Ascending aorta (tissue), 2 donors: ENCODE measurements around the gene CASQ1. TPM values are rescaled to one million over a fixed set of nuclear protein-coding genes. Genes with fewer than 3 reads are reported as not detected.
A peak's percentile ranks its signal among the peaks of the same experiment; 100 is the strongest.

Experiments used
- DNase-seq, 2 donors: peaks; one replicate each; pipeline ENCODE4 v3.0.0-alpha.2; 2019; ENCODE audit warnings: low spot score in 2 of 2
- H3K27ac ChIP-seq, 2 donors: fragments of 200-600 bp; sonication (generic); one replicate each; pipeline ENCODE4 v1.5.1; 2016 to 2017; ENCODE audit warnings: mild to moderate bottlenecking in 1 of 2
- H3K27me3 ChIP-seq: fragments of 200-600 bp; sonication (generic); one replicate; pipeline ENCODE4 v1.5.1; 2017
- H3K36me3 ChIP-seq, 2 donors: fragments of 200-600 bp; sonication (generic); one replicate each; pipeline ENCODE4 v1.5.1; 2016
- H3K4me1 ChIP-seq, 2 donors: fragments of 200-600 bp; sonication (generic); one replicate each; pipeline ENCODE4 v1.5.1; 2016 to 2017; ENCODE audit warnings: mild to moderate bottlenecking in 1 of 2
- H3K4me3 ChIP-seq, 2 donors: fragments of 200-600 bp; sonication (generic); one replicate each; pipeline ENCODE4 v1.5.1; 2016 to 2017; ENCODE audit warnings: mild to moderate bottlenecking in 1 of 2
- H3K9me3 ChIP-seq, 2 donors: fragments of 200-600 bp; sonication (generic); one replicate each; pipeline ENCODE4 v1.5.1; 2016
- intact Hi-C: fragments of 100-400 bp; cut with DNase I; formaldehyde crosslinking; loops from one replicate; pipeline ENCODE4 v1.15.1; 2023
- total RNA-seq: library from RNA; depleted of rRNA; stranded (reverse); fragments of >200 nt; gene quantifications from one replicate; pipeline ENCODE4 v1.1.0, GENCODE V29; 2016
- TF ChIP-seq, protein P1 (sequence below), 3 experiments: fragments of 200-600 bp in 2 of 3; fragments of 450-650 bp in 1 of 3; sonication (generic) in 2 of 3; IDR thresholded peaks; one replicate each; pipeline ENCODE4 v1.5.1; 2016 to 2019; ENCODE audit warnings: antibody characterized with exemption in 3 of 3, mild to moderate bottlenecking in 1 of 3, moderate library complexity in 1 of 3

CASQ1 gene
- total RNA-seq, 1 donor from 2014 or later: not detected

DNA sequence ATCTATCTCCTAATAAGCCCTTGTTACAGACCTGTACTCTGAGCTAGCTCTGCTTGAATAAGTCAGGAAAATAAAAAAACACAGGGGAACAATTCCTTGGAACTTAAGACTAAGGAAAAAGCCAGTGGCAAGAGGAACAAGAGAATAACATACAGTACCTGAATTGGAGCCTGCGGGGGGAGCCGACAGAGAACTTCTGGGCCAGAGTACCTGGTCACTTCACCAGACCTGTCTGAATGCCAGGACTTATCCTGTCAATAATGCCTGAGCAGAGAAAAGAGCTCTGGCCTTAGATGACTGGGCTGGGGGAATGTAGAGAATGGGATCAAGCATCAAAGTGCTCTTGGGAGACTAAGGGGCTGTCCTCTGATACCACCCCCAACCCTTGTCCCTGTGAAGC, 29.9 kb downstream of the CASQ1 start:
- TF ChIP-seq, protein P1, sequence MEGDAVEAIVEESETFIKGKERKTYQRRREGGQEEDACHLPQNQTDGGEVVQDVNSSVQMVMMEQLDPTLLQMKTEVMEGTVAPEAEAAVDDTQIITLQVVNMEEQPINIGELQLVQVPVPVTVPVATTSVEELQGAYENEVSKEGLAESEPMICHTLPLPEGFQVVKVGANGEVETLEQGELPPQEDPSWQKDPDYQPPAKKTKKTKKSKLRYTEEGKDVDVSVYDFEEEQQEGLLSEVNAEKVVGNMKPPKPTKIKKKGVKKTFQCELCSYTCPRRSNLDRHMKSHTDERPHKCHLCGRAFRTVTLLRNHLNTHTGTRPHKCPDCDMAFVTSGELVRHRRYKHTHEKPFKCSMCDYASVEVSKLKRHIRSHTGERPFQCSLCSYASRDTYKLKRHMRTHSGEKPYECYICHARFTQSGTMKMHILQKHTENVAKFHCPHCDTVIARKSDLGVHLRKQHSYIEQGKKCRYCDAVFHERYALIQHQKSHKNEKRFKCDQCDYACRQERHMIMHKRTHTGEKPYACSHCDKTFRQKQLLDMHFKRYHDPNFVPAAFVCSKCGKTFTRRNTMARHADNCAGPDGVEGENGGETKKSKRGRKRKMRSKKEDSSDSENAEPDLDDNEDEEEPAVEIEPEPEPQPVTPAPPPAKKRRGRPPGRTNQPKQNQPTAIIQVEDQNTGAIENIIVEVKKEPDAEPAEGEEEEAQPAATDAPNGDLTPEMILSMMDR (IDR thresholded peaks at IDR 0.05): no peak
- DNase-seq: no peak
- intact Hi-C loops: loop anchor here (2.0 kb wide), 1 partner anchor 74 kb away; no protein-coding TSS in a partner anchor
- Histone ChIP-seq H3K4me1 (peaks cover 0 to 21% of the 10 kb centered on the region in 2 donors), H3K4me3 (no peak overlapping the region), H3K27ac (peak overlapping the region; percentile 79 to 89), H3K36me3 (peaks cover 48 to 74% of the 10 kb centered on the region in 2 donors), H3K9me3 (no peaks in the 10 kb centered on the region), H3K27me3 (no peaks in the 10 kb centered on the region)

DNA sequence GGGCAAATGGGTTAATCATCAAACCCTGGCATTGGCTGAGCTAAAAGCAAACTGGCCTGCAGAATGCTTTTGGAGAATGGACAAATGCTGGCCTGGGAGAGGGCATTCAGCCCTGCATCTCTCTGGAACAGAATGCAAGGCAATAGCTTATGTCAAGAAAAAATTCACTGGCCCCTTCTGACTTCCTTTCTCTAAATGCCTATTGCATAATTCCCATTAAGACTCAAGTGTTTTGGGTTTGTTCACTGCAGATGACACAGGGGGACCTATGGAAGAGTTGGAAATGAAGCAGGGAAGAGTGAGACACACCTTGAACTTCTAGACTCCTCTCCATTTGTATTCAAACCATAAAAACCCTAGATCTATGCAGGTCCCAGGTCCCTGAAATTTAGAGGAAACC, 30.7 kb downstream of the CASQ1 start:
- TF ChIP-seq, protein P1 (IDR thresholded peaks at IDR 0.05): no peak
- H3K27ac ChIP-seq: no peak overlapping the region
- H3K27me3 ChIP-seq: no peaks in the 10 kb centered on the region
- intact Hi-C loops: loop anchor here (2.0 kb wide), 1 partner anchor 74 kb away; no protein-coding TSS in a partner anchor
- H3K4me1 ChIP-seq: peaks cover 0 to 21% of the 10 kb centered on the region in 2 donors
- no peak overlapping the region for H3K4me3 ChIP-seq
- H3K9me3 ChIP-seq: no peaks in the 10 kb centered on the region
- DNase-seq: no peak
- peaks cover 48 to 74% of the 10 kb centered on the region in 2 donors for H3K36me3 ChIP-seq

DNA sequence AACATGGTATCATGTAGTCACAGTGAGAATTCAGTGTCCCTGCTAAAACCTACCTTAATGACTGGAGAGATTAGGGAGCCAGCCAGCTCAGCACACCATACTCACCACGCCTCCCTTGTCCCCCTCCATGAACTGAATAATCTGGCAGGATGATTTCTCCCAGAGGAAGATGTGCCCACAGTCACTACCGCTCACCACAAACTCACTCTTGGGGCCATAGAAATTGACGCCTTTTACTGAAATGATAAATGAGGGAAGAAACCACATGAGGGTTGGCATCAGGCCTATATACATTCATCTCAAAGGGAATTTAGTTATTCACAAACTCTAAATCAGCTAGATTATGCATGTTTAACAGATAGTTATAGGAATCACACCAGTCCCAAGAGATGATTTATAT, 32.2 kb downstream of the CASQ1 start:
- Histone ChIP-seq H3K27me3 (no peaks in the 10 kb centered on the region), H3K4me1 (peaks cover 0 to 16% of the 10 kb centered on the region in 2 donors), H3K4me3 (no peak overlapping the region), H3K36me3 (peaks cover 59 to 80% of the 10 kb centered on the region in 2 donors), H3K9me3 (no peaks in the 10 kb centered on the region), H3K27ac (no peak overlapping the region)
- intact Hi-C loops: no loop called here
- TF ChIP-seq, protein P1 (IDR thresholded peaks at IDR 0.05): no peak
- no peak for DNase-seq

DNA sequence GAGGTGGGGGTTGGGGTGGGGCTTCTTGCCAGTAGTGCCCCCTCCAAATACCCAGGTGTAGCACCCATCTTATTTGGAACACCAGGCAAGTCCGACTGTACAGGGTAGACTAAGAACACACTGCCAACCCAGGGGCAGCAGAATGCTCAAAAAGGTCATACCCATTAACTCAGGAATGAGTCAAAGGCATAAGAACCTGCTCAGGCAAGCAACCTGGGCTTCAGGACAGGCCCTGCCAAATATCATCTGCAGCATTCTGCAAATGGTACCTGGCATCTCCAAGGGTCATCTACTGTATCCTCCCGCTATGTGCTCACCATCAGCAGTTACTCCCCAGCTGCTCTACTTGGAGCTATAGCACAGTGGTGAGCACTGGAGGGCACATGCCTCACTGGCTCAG, 34.2 kb downstream of the CASQ1 start:
- DNase-seq: no peak
- H3K27ac ChIP-seq: no peak overlapping the region
- H3K4me1 ChIP-seq: no peaks in the 10 kb centered on the region
- H3K27me3 ChIP-seq: no peaks in the 10 kb centered on the region
- intact Hi-C loops: no loop called here
- TF ChIP-seq, protein P1 (IDR thresholded peaks at IDR 0.05): no peak
- H3K4me3 ChIP-seq: no peak overlapping the region
- H3K36me3 ChIP-seq: peaks cover 75 to 91% of the 10 kb centered on the region in 2 donors
- no peaks in the 10 kb centered on the region for H3K9me3 ChIP-seq

DNA sequence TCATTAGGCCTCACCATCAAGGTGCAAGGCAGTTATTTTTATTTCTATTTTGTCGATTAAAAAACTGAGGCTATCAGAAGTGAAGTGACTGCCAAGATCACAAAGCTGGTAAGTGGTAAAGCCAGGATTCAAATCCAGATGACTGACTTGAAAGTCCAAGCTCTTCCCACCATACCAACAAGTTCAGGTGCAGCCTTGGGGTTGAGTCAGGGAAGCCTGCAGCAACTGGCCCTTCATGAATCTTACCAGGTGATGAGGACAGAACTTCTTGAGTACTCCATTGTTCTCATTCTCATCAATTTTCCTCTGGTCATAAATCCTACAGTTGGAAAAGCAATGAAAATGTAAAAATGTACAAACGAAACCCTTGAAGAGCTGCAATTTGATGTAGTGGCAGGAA, 35.0 kb downstream of the CASQ1 start:
- intact Hi-C loops: no loop called here
- H3K4me3 ChIP-seq: no peak overlapping the region
- no peak overlapping the region for H3K27ac ChIP-seq
- H3K9me3 ChIP-seq: no peaks in the 10 kb centered on the region
- TF ChIP-seq, protein P1 (IDR thresholded peaks at IDR 0.05): no peak
- H3K4me1 ChIP-seq: no peaks in the 10 kb centered on the region
- H3K36me3 ChIP-seq: peaks cover 82 to 98% of the 10 kb centered on the region in 2 donors
- DNase-seq: no peak
- H3K27me3 ChIP-seq: no peaks in the 10 kb centered on the region

DNA sequence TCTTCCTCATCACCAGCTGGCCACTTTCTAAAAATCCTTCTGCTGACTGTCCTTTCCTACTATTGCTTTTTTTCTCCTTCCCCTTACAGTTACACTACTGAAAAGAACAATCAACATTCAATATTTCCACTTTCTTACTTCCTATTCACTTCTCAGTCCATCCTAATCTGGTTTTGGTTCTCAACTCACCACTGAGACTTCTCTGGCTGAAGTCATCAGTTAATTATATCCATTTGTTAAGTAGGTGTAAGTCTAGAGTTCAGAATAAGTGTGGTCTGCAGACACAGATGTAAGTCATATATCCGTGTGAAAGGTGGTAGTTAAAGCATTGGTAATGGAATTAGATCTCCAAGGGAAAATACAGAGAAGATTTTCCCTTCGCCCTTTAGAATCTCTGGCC, 36.2 kb downstream of the CASQ1 start:
- peaks cover 88 to 98% of the 10 kb centered on the region in 2 donors for H3K36me3 ChIP-seq
- TF ChIP-seq, protein P1 (IDR thresholded peaks at IDR 0.05): no peak
- no peaks in the 10 kb centered on the region for H3K27me3 ChIP-seq
- intact Hi-C loops: no loop called here
- H3K4me3 ChIP-seq: no peak overlapping the region
- DNase-seq: no peak
- no peaks in the 10 kb centered on the region for H3K9me3 ChIP-seq
- H3K27ac ChIP-seq: no peak overlapping the region
- no peaks in the 10 kb centered on the region for H3K4me1 ChIP-seq
